ENCODE measurements around the gene ADSS1.

Gene ADSS1

DNA sequence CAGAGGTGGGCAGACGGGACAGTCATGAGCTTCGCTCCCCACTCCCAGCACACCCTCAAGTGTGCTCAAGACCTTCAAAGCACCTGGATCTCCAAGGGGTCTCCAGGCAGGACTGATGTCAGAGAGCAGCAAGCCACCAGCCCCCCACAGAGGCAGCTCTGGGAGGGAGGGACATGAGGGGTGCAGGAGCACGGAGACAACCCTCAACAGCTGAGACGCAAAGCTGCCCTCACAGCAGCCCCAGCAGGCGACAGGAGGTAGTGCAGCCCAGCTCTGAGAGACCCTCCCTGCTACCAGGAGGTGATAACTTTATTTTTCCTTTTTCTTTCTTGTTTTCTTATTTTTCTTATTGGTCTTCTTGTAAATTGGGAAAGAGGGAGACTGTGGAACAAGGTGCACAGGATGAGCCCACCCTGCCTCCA lies 46.8 kb downstream of the ADSS1 start:
- DNase-seq (ENCODE audit: low spot score): no peak

- no peak for DNase-seq (ENCODE audit: low spot score)
Measured at GRCh38 chr14:104771374-104771773, 47.3 kb downstream of the ADSS1 start.

- no peak for DNase-seq (ENCODE audit: low spot score)
Measured at GRCh38 chr14:104771918-104772706, 48.1 kb downstream of the ADSS1 start.

DNA sequence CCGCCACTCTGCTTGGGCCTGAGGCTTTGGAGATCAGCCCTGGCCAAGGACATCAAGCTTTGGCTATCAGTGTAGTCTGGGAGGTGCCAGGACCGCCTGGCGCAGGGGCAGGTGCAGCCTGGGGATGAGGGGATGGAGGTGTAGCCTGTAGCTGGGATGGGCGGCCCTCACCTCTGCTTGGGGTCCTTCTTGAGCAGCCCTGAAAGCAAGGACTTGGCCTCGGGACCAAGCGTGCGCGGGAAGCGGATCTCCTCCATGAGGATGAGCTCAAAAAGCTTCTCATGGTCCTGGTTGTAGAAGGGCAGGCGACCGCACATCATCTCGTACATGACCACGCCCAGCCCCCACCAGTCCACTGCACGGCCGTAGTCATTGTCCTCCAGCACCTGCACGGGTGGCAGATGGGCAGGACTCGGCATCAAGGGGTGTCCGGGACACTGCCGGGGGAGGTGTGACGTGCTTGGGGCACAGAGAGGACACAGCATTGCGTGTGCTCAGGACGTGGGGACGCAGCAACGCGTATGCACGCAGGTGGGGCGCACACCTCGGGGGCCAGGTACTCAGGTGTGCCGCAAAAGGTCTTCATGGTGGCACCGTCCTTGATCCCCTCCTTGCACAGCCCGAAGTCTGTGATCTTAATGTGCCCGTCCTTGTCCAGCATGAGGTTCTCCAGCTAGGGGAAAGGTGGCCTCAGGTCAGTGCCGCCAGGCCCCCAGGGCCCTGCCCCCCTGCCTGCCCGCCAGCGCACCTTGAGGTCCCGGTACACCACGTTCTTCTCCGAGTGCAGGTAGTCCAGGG lies 48.9 kb downstream of the ADSS1 start:
- DNase-seq (ENCODE audit: low spot score): no peak

- DNase-seq (ENCODE audit: low spot score): no peak
Measured at GRCh38 chr14:104773505-104774452, 49.8 kb downstream of the ADSS1 start.

- DNase-seq (ENCODE audit: low spot score): no peak
Measured at GRCh38 chr14:104774453-104775072, 50.5 kb downstream of the ADSS1 start.

DNA sequence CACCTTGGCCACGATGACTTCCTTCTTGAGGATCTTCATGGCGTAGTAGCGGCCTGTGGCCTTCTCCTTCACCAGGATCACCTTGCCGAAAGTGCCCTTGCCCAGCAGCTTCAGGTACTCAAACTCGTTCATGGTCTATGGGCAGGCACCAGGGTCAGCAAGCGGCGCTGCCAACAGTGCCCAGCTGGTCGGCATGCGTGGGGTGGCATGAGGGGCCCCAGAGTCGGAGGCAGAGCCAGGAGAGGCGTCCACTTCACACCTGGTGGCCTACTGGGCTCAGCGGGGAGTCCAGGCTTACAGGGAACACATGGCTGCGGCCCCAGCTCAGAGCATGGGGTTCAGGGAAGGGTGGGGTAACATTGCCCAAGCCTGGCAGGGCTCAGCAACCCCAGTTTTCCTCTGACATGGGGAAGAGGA lies 51.1 kb downstream of the ADSS1 start:
- DNase-seq (ENCODE audit: low spot score): no peak

GRCh38 chr14:104776481-104776880 lies 52.5 kb downstream of the ADSS1 start:
- DNase-seq (ENCODE audit: low spot score): no peak

DNA sequence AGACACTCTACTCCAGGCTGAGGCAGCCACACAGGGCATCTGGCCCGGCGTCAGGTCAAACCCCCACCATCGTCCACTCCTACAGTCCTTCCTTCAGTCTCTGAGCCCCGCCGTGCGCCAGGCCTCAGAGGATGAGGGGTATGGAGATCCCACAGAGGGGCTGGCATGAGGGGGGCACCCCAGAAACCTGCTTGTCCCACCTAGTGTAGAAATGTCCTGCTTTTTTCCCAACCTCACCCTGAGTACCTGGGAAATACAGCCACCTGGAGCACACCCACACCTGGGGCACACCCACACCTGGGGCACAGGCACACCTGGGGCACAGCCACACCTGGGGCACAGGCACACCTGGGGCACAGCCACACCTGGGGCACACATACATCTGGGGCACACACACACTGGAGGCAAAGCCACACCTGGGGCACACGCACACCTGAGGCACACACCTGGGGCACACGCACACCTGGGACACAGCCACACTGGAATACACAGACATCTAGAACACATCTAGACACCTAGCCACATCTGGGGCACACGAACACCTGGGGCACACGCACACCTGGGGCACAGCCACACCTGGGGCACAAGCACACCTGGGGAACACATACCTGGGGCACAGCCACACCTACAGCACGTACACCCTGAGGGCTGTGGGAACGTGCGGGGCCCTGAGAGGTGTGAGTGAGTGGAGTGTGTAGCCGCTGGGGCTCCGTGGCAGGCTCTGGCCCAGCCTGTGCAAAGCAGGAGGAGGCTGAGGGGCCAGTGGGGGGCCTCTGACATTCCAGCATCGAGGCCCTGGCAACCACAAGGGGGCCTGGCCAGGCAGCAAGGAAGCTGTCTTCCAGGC lies 53.2 kb downstream of the ADSS1 start:
- DNase-seq (ENCODE audit: low spot score): no peak

DNA sequence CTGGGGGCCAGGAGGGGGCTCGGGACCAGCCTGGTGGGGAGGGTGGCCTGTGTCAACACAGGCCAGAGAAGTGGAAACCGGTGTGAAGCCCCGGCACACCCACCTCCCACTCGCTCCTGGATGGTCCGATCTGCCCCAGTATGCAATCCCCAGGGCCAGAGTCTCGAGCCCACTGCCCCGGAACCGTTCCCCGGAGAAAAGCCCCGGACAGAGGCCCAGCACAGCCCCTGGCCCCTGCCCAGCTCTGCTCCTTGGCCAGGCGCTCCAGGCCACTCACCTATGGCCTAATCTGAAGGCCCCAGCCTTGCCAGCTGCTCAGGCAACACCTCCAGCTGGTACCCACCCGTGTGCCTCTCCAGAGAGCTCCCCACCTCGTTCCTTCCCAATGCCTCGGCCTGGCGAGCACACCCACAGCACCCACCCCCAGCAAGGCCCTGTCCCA lies 53.8 kb downstream of the ADSS1 start:
- no peak for DNase-seq (ENCODE audit: low spot score)

DNA sequence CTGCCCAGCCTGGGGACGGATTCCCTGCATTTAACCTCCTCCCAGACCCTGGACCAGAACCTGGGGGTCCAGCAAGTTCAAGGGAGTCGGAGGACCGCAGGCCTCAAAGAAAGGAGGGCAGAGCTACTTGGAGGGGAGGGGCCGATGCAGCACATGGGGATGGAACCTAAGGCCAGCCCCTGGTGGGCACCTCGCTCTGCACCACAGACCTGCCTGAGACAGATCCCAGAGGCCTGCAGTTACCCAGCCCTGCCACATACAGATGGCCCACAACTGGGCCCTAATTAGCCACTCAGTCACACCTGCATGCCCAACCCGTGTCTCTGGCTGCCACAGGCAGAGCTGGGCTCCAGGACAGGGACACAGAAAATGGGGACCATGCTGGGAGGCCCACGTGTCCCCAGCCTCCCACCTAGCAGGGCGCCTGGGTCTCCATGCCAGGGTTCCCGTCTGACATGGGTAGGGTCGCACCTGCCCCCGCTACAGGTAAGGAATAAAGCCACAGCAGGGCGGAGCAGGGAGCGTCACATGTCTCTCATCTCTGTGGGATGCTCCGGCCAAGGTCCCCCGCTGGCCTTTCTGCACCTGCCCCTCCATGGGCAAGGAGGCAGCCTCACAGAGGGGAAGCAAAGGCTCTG lies 54.8 kb downstream of the ADSS1 start:
- no peak for DNase-seq (ENCODE audit: low spot score)

DNA sequence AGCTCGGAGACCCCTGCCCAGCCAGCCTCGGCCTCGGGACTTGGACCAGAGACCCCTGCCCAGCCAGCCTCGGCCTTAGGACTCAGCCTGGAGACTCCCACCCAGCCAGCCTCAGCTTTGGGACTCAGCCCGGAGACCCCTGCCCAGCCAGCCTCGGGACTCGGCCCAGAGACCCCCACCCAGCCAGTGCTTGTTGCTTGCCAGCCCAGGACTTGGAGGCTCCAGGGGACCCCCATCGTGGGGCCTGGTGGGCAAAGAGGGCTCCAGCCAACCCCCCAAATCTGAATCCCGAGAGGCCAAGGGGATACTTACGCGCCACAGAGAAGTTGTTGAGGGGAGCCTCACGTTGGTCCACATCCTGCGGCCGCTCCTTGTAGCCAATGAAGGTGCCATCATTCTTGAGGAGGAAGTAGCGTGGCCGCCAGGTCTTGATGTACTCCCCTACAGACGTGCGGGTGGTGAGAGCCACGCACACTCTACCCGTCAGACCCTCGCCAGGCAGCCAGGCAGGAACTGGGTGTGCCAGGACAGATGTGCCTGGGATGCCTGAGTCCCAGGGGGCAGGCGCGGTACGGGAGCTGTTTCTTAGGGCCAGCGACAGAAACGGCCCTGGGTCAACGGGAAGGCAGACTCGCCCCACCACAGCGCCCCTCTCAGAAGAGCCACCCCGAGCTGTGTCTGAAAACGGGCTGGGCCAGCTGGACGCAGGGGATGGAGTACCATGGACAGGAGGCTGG lies 55.9 kb downstream of the ADSS1 start:
- DNase-seq (ENCODE audit: low spot score): no peak

DNA sequence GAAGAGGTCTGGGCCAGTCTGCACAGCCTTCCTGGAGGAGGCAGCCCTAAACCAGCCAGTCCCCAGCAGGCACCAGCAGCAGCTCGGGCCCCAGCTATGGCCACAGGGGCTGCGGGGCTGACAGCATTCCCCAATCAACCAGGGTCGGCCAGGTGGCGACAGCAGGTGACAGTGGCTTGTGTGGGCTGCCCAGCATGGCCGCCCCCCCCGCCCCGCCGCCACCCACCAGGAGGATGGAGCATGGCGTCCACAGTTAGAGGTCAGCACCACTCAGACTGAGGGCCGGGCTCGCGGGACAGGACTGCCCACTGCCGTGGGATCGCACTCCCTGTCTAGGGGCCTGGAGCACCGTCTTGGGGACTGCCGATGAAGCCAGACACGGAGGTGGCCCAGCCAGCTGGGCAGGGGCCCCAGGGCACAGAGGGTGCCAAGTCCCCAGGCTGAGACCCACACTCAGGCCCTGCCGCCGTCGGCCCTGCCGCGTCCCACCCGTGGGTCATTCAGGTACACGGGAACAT lies 56.5 kb downstream of the ADSS1 start:
- DNase-seq (ENCODE audit: low spot score): no peak

GRCh38 chr14:104781271-104782077 lies 57.4 kb downstream of the ADSS1 start:
- DNase-seq (ENCODE audit: low spot score): no peak

GRCh38 chr14:104782086-104782807 lies 58.2 kb downstream of the ADSS1 start:
- no peak for DNase-seq (ENCODE audit: low spot score)

- DNase-seq (ENCODE audit: low spot score): no peak
Measured at GRCh38 chr14:104782808-104783139, 58.7 kb downstream of the ADSS1 start.

- no peak for DNase-seq (ENCODE audit: low spot score)
Measured at GRCh38 chr14:104783484-104784217, 59.6 kb downstream of the ADSS1 start.

Measured in AG20443 (cell line).